Fibroblast of villous mesenchyme (primary cell): Measurements from ENCODE around the gene TRAF4. TPM values are rescaled to one million over a fixed set of nuclear protein-coding genes. Genes with fewer than 3 reads are reported as not detected.

Experiments
- DNase-seq: peaks from one replicate; pipeline ENCODE4 v3.0.0-alpha.2; 2010; ENCODE audit warnings: low read depth
- H3K4me3 ChIP-seq: 2 replicates; pipeline ENCODE4 v1.5.1; 2011; ENCODE audit warnings: low read depth, mild to moderate bottlenecking, low read length
- total RNA-seq: library from RNA; depleted of rRNA; stranded (reverse); fragments of >200 nt; gene quantifications from 2 replicates; pipeline ENCODE4 v1.2.3, GENCODE V29; 2012
- TF ChIP-seq, protein P1 (sequence below): IDR thresholded peaks from 2 replicates; pipeline ENCODE4 v1.5.1; 2012; ENCODE audit warnings: low read depth, mild to moderate bottlenecking, low read length; ENCODE audit not compliant: insufficient read depth

Gene TRAF4
- total RNA-seq, 1 donor = 64.8 TPM

DNA sequence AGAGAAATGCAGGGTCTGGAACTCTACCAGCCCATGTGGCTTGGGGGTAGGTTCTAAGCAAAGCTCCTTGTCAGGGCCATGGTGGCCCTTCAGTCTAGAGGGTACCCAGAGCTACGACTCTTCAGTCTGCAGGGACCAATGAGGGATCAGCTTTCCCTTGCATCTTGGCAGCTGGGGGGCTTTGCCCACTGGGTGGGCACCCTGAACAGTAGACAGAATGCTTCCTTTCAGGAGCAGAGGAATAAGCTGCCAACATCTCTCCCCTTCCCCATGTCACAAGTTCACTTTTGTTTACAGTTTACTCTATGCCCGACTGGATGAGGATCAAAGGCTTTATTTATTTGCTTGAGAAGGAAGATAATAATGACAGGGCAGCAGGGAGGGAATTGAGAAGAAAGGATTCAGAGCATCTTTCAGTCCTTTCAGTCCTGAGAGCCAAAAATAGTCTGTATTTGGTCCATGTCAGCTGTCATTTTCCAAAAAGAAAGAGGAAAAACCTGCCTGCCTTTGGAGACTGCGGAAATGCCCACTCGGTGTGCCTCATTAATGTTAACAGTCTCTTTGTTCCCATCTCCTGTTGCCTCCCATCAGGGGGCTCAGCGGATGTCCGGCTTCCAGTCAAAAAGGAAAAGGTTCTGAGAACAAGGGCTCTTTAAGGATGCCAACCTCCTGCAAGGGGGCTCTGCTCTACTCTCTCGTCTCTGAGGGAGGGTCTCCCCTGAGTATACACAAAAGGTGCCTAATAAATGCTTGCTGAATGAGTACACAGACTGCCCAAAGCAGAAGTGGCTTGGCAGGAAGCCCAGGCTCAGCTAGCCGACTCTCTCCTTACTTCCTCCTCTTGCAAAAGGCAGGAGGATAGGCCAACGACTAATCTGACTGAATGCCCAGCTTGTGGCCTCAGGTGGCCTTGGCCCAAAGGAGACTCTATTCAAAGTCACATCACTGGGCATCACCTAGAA is 17.1 kb downstream of the TRAF4 start:
- H3K4me3 ChIP-seq = no peak overlapping the region
- peak; percentile 58 for DNase-seq
- TF ChIP-seq, protein P1, sequence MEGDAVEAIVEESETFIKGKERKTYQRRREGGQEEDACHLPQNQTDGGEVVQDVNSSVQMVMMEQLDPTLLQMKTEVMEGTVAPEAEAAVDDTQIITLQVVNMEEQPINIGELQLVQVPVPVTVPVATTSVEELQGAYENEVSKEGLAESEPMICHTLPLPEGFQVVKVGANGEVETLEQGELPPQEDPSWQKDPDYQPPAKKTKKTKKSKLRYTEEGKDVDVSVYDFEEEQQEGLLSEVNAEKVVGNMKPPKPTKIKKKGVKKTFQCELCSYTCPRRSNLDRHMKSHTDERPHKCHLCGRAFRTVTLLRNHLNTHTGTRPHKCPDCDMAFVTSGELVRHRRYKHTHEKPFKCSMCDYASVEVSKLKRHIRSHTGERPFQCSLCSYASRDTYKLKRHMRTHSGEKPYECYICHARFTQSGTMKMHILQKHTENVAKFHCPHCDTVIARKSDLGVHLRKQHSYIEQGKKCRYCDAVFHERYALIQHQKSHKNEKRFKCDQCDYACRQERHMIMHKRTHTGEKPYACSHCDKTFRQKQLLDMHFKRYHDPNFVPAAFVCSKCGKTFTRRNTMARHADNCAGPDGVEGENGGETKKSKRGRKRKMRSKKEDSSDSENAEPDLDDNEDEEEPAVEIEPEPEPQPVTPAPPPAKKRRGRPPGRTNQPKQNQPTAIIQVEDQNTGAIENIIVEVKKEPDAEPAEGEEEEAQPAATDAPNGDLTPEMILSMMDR = no peak

DNA sequence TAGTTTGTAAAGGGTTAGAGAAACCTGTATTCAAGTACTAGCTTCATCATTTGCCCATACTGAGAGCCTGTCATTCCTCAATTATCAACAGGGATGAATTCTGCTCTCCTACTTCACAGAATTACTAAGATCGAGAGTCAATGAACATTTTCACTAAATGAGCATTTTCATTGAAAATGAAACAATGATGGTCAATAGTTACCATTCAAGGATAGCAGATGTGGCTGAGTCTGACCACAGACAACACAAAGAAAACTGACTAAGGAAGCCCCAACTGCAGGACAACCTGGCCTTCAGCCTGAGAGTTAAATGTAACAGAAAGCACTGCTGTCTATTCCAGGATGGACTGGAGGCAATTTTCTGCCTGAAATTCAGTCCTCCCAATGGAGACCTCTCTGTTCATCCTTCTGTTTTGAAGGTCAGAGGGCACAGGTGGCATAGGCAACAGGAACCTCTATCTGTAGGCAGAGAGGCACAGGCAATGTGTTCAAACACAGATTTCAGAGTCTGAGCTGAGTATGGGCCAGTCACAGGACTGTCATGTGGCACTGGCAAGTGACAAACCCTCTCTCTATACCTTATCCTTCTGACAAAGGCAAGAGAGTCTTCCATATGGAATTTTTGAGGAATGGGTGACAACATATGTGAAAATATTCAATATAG is 19.5 kb downstream of the TRAF4 start:
- no peak overlapping the region for H3K4me3 ChIP-seq
- no peak for DNase-seq
- TF ChIP-seq, protein P1 = no peak

DNA sequence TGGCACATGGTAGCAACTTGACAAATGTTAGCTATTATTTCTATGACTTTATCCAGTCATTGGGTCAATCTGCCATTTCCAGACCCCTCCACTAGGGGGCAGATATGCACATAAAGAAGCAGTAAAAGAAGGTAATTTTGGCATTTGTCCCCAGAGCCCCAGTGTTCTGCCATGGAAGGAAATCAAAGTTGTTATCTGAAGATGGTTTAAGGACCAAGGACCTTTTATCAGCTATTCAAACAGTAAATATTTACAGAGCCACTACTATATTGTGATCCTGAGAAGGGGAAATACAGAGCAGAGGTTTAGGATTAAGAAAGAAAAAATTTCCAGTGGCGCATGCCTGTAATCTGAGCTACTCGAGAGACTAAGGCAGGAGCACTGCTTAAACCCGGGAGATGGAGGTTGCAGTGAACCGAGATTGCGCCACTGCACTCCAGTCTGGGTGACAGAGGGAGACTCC is 20.0 kb downstream of the TRAF4 start:
- peak; percentile 83 for DNase-seq
- no peak overlapping the region for H3K4me3 ChIP-seq
- TF ChIP-seq, protein P1 = peak; percentile 82

DNA sequence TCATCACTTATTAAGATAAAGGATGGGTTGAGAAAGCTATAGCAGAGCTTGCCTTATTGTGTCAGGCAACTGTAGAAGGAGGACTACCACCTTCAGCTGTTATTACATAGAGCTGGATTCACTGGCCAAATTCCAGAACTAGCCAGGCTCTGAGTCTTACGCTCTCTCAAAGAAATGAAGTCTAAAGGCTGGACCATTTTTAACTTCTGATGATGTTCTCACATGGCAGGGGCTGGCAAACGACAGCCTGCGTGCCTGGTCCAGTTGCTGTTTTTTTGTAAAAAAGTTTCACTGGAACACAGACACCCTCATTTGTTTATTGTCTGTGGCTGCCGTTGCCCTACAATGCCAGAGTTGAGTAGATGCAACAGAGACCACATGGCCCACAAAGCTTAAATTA is 21.2 kb downstream of the TRAF4 start:
- TF ChIP-seq, protein P1 = no peak

DNA sequence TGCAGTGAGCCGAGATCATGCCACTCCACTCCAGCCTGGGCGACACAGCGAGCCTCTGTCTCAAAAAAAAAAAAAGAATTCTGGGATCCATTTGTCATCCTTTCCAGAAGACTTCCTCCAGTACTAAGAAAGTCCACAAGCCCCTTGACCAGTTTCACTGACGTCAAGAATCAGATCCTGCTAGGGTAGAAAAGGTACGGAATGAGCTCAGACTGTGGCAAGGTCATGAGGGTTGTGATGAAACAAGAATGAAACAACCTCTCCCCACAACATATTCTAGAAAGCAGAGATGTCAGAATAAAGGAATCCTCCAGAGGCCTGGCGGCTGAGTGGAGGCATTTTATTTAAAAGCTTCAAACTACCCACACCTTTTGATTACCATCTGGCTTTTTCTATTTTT is 29.9 kb downstream of the TRAF4 start:
- DNase-seq = no peak
- no peak overlapping the region for H3K4me3 ChIP-seq
- TF ChIP-seq, protein P1 = no peak

More for the DNA sequence above, 21.2 kb downstream of the TRAF4 start:
- H3K4me3 ChIP-seq = no peak overlapping the region
- DNase-seq = no peak

DNA sequence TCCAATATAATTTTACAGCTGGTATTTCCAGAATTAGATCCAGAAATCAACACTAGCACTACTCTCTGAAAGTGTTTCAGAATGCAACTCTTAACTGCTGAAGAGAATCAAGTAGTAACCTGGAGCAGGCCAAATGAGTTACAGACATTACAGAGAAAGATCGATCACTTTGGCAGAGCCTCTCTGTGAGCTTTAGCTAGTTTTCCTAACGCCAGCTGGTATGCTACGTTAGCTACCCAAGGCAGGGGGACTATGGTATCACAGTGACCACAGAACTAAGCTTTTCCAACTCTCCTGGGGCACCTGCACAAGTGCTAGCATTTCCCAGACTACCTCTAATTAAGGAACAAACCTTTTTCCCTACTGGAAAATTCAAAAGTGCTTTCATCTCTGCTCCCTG is 30.4 kb downstream of the TRAF4 start:
- DNase-seq = no peak
- TF ChIP-seq, protein P1 = no peak
- no peak overlapping the region for H3K4me3 ChIP-seq
